ENCODE results near the gene NLRP4. TPM values are rescaled to one million over a fixed set of nuclear protein-coding genes. Genes with fewer than 3 reads are reported as not detected.
"Not testable (repeated sequence)": the region's sequence is repeated elsewhere in the genome, so short reads cannot be mapped to it uniquely, and the experiment has no call there.

Gene NLRP4
- total RNA-seq, 1 donor from 2014 or later: not detected

DNA sequence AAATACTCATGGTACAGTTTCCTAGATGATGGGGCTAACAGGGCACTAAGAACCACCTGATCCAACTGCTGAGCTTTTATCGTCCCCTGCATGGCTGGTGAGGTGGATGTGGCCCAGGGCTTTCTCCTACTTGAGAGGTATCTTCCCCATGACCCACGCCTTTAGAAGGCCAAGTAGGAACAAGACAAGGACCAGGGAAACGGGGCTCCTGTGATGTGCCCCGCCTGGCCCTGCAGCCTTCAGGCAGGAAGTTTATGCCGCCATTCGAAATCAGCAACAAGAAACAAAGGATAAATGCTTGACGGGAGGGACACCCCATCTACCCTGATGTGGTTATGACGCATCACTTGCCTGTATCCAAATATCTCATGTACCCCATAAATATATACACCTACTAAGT, 91.7 kb downstream of the NLRP4 start:
- Histone ChIP-seq H3F3A (ENCODE audit: low read depth) (no peaks in the 10 kb centered on the region), H3K4me1 (no peaks in the 10 kb centered on the region), H3K79me2 (ENCODE audit: low read depth) (no peaks in the 10 kb centered on the region), H3K27ac (no peak overlapping the region), H3K4me3 (no peak overlapping the region), H4K20me1 (ENCODE audit: low read depth) (no peaks in the 10 kb centered on the region), H3K36me3 (no peaks in the 10 kb centered on the region), H3K9ac (no peak overlapping the region), H3K9me3 (ENCODE audit: low read depth) (peaks cover 18% of the 10 kb centered on the region), H2AFZ (replicated peaks) (no peak overlapping the region), H3K27me3 (no peaks in the 10 kb centered on the region), H3K4me2 (no peak overlapping the region)
- TF ChIP-seq EZH2phosphoT487 (IDR thresholded peaks at IDR 0.05): no peak
- no peak for TF ChIP-seq EZH2 (IDR thresholded peaks at IDR 0.05)
- TF ChIP-seq, protein P1, sequence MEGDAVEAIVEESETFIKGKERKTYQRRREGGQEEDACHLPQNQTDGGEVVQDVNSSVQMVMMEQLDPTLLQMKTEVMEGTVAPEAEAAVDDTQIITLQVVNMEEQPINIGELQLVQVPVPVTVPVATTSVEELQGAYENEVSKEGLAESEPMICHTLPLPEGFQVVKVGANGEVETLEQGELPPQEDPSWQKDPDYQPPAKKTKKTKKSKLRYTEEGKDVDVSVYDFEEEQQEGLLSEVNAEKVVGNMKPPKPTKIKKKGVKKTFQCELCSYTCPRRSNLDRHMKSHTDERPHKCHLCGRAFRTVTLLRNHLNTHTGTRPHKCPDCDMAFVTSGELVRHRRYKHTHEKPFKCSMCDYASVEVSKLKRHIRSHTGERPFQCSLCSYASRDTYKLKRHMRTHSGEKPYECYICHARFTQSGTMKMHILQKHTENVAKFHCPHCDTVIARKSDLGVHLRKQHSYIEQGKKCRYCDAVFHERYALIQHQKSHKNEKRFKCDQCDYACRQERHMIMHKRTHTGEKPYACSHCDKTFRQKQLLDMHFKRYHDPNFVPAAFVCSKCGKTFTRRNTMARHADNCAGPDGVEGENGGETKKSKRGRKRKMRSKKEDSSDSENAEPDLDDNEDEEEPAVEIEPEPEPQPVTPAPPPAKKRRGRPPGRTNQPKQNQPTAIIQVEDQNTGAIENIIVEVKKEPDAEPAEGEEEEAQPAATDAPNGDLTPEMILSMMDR (IDR thresholded peaks at IDR 0.05): no peak
- H3K27me3 Mint-ChIP-seq (ENCODE audit: insufficient read depth, low read depth): peaks cover 2% of the 10 kb centered on the region
- no peak overlapping the region for H3K27ac Mint-ChIP-seq
- no peaks in the 10 kb centered on the region for H3K4me1 Mint-ChIP-seq
- no peak for DNase-seq (ENCODE audit: low spot score)
- H3K4me3 Mint-ChIP-seq: no peak overlapping the region
- H3K36me3 Mint-ChIP-seq: no peaks in the 10 kb centered on the region
- H3K9me3 Mint-ChIP-seq: peaks cover 36% of the 10 kb centered on the region

DNA sequence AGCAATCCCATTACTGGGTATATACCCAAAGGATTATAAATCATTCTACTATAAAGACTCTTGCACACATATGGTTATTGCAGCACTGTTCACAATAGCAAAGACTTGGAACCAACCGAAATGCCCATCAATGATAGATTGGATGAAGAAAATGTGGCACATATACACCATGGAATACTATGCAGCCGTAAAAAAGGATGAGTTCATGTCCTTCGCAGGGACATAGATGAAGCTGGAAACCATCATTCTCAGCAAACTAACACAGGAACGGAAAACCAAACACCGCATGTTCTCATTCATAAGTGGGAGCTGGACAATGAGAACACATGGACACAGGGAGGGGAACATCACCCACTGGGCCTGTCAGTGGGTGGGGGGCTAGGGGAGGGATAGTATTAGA, 92.9 kb downstream of the NLRP4 start:
- H3F3A ChIP-seq (ENCODE audit: low read depth); H3K27ac Mint-ChIP-seq; H3K4me3 Mint-ChIP-seq; H3K9ac ChIP-seq; H3K79me2 ChIP-seq (ENCODE audit: low read depth); H3K4me1 Mint-ChIP-seq; H3K27me3 Mint-ChIP-seq (ENCODE audit: insufficient read depth, low read depth); DNase-seq (ENCODE audit: low spot score); H3K36me3 ChIP-seq; H3K4me2 ChIP-seq; H3K4me1 ChIP-seq; H2AFZ ChIP-seq (replicated peaks); H3K27me3 ChIP-seq; H4K20me1 ChIP-seq (ENCODE audit: low read depth); H3K27ac ChIP-seq; H3K4me3 ChIP-seq; H3K36me3 Mint-ChIP-seq: not testable (repeated sequence)
- H3K9me3 Mint-ChIP-seq: peaks cover 42% of the 10 kb centered on the region
- peaks cover 28% of the 10 kb centered on the region for H3K9me3 ChIP-seq (ENCODE audit: low read depth)

DNA sequence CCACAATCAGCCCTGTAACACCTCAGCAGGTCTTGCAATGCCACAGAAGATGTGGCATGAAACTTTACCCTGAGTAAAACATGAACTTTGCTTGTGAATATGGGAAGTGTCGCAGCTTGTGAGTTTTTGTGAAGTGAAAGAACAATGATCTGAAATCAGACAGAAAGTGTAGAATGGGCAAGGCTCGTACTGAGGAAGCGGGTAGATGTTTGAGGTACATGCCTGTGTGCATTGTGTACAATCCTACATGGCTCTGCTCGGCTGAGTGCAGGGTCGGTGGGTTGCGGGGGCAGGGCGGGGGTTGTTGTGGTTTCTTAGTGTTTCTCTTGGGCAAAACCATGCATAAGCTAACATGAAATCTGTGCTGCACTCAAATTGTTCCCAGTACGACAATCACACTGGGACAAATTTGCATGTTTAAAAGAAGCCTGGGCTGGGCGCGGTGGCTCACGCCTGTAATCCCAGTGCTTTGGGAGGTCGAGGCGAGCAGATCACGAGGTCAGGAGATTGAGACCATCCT, 94.7 kb downstream of the NLRP4 start:
- H3K27ac ChIP-seq: no peak overlapping the region
- Mint-ChIP-seq H3K36me3 (no peaks in the 10 kb centered on the region), H3K4me3 (no peak overlapping the region), H3K27me3 (ENCODE audit: insufficient read depth, low read depth) (peaks cover 6% of the 10 kb centered on the region), H3K9me3 (peaks cover 50% of the 10 kb centered on the region), H3K27ac (no peak overlapping the region), H3K4me1 (no peaks in the 10 kb centered on the region)
- H3K9ac ChIP-seq: no peak overlapping the region
- DNase-seq (ENCODE audit: low spot score): no peak
- no peaks in the 10 kb centered on the region for H3K27me3 ChIP-seq
- H3K36me3 ChIP-seq: no peaks in the 10 kb centered on the region
- H4K20me1 ChIP-seq (ENCODE audit: low read depth): no peaks in the 10 kb centered on the region
- no peak overlapping the region for H2AFZ ChIP-seq (replicated peaks)
- H3K4me2 ChIP-seq: no peak overlapping the region
- H3K4me3 ChIP-seq: no peak overlapping the region
- H3F3A ChIP-seq (ENCODE audit: low read depth): no peaks in the 10 kb centered on the region
- no peak for TF ChIP-seq EZH2 (IDR thresholded peaks at IDR 0.05)
- TF ChIP-seq, protein P1 (IDR thresholded peaks at IDR 0.05): no peak
- TF ChIP-seq EZH2phosphoT487 (IDR thresholded peaks at IDR 0.05): no peak
- no peaks in the 10 kb centered on the region for H3K4me1 ChIP-seq
- H3K9me3 ChIP-seq (ENCODE audit: low read depth): peaks cover 24% of the 10 kb centered on the region
- no peaks in the 10 kb centered on the region for H3K79me2 ChIP-seq (ENCODE audit: low read depth)

Other genes with a start within 250 kb of the NLRP4 start
- gene FIZ1, start 237.0 kb upstream of the NLRP4 start, total RNA-seq (ENCODE audit: low replicate concordance): 4.8 and 10.8 TPM in 2 replicates
- 3.2 and 5.4 TPM in 2 replicates for gene ZNF524, start 236.3 kb upstream of the NLRP4 start, total RNA-seq (ENCODE audit: low replicate concordance)
- 0.49 and 4.5 TPM in 2 replicates for gene ZNF865, start 230.9 kb upstream of the NLRP4 start, total RNA-seq (ENCODE audit: low replicate concordance)
- 3.9 and 12.5 TPM in 2 replicates for gene ZNF784, start 212.0 kb upstream of the NLRP4 start, total RNA-seq (ENCODE audit: low replicate concordance)
- gene ZNF580, start 195.5 kb upstream of the NLRP4 start, total RNA-seq (ENCODE audit: low replicate concordance): 2.8 and 13.4 TPM in 2 replicates
- 12.2 and 32.4 TPM in 2 replicates for gene ZNF581, start 192.9 kb upstream of the NLRP4 start, total RNA-seq (ENCODE audit: low replicate concordance)
- gene CCDC106, start 188.3 kb upstream of the NLRP4 start, total RNA-seq (ENCODE audit: low replicate concordance): 7.6 and 24.9 TPM in 2 replicates
- 124 and 238 TPM in 2 replicates for gene U2AF2, start 181.5 kb upstream of the NLRP4 start, total RNA-seq (ENCODE audit: low replicate concordance)
- 16.1 and 75.0 TPM in 2 replicates for gene EPN1, start 161.3 kb upstream of the NLRP4 start, total RNA-seq (ENCODE audit: low replicate concordance)
- gene NLRP9, start 98.1 kb upstream of the NLRP4 start, total RNA-seq (ENCODE audit: low replicate concordance): not detected in 2 replicates
- gene RFPL4A, start 77.4 kb upstream of the NLRP4 start, total RNA-seq (ENCODE audit: low replicate concordance): not detected in 2 replicates
- not detected in 2 replicates for gene RFPL4AL1, start 67.4 kb upstream of the NLRP4 start, total RNA-seq (ENCODE audit: low replicate concordance)
- not detected in 2 replicates for gene NLRP11, start 4.5 kb upstream of the NLRP4 start, total RNA-seq (ENCODE audit: low replicate concordance)
- gene NLRP13, start 95.8 kb downstream of the NLRP4 start, total RNA-seq (ENCODE audit: low replicate concordance): not detected in 2 replicates
- gene NLRP8, start 111.3 kb downstream of the NLRP4 start, total RNA-seq (ENCODE audit: low replicate concordance): not detected in 2 replicates
- gene NLRP5, start 150.2 kb downstream of the NLRP4 start, total RNA-seq (ENCODE audit: low replicate concordance): not detected in 2 replicates

Data from neural progenitor cell (in vitro differentiated cells).